ENCODE data around the gene DAPK2. TPM values are rescaled to one million over a fixed set of nuclear protein-coding genes. Genes with fewer than 3 reads are reported as not detected.

Gene DAPK2
- total RNA-seq, 4 donors from 2014 or later = 12.0 to 49.8 (median 25.6) TPM

DNA sequence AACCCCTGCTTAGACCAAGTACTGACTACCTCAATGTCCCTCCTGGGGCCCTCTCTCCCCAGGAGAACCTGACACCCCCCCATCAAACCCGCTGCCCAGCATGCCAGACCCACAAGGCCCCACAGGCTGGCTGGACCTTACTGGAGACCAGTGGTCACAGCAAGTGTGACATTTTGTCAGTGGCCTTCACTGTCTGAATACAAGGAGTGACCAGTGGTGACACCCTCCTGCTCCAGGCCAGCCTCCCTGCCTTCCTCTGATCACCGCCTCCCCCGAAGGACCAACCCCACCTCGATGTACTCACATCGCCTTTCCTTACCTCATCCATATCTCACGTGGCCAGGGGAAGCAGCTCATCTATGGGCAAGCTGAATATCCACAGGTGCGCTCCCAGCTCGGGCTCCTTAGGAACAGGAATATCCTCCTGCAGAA lies 150.5 kb downstream of the DAPK2 start:
- TF ChIP-seq, protein P1, sequence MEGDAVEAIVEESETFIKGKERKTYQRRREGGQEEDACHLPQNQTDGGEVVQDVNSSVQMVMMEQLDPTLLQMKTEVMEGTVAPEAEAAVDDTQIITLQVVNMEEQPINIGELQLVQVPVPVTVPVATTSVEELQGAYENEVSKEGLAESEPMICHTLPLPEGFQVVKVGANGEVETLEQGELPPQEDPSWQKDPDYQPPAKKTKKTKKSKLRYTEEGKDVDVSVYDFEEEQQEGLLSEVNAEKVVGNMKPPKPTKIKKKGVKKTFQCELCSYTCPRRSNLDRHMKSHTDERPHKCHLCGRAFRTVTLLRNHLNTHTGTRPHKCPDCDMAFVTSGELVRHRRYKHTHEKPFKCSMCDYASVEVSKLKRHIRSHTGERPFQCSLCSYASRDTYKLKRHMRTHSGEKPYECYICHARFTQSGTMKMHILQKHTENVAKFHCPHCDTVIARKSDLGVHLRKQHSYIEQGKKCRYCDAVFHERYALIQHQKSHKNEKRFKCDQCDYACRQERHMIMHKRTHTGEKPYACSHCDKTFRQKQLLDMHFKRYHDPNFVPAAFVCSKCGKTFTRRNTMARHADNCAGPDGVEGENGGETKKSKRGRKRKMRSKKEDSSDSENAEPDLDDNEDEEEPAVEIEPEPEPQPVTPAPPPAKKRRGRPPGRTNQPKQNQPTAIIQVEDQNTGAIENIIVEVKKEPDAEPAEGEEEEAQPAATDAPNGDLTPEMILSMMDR (IDR thresholded peaks at IDR 0.05) = no peak
- no peak for ATAC-seq (ENCODE audit: low FRiP score)
- DNase-seq (ENCODE audit: low spot score) = no peak

DNA sequence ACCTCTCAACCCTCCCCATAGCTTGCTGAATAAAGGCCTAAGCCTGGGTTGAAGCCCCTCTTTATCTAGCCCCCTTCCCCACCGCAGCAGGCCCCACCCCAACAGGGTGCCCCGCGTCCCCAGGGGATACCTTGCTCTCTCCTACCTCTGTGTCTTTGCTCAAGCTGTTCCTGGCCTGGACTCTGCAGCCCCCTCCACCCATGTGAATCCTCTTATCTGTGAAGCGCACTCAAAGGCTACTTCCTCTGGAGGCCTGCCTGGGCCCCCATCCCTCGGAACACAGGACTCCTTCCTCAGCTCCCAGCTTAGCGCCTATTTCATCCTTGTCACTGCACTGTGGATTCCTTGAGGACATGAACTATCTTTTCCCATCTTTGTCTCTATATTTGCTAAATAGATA lies 151.1 kb downstream of the DAPK2 start:
- TF ChIP-seq, protein P1 (IDR thresholded peaks at IDR 0.05) = no peak
- DNase-seq (ENCODE audit: low spot score) = no peak

DNA sequence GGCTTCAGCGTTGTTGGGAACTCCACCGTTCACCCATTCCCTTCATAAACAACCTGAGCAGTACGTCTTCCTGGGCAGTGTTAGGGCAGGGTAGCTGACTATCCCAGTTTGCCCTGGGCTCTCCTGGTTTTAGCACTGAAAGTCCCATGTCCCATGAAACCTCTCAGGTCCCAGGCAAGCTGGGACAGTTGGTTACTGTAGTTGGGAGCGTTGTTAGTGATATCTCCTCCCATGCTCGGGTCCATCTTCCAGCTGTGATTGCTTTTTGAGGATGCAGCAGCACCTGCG lies 151.7 kb downstream of the DAPK2 start:
- ATAC-seq (ENCODE audit: low FRiP score) = no peak
- TF ChIP-seq, protein P1 (IDR thresholded peaks at IDR 0.05) = no peak

More for the DNA sequence above, 151.1 kb downstream of the DAPK2 start:
- ATAC-seq (ENCODE audit: low FRiP score) = no peak

DNA sequence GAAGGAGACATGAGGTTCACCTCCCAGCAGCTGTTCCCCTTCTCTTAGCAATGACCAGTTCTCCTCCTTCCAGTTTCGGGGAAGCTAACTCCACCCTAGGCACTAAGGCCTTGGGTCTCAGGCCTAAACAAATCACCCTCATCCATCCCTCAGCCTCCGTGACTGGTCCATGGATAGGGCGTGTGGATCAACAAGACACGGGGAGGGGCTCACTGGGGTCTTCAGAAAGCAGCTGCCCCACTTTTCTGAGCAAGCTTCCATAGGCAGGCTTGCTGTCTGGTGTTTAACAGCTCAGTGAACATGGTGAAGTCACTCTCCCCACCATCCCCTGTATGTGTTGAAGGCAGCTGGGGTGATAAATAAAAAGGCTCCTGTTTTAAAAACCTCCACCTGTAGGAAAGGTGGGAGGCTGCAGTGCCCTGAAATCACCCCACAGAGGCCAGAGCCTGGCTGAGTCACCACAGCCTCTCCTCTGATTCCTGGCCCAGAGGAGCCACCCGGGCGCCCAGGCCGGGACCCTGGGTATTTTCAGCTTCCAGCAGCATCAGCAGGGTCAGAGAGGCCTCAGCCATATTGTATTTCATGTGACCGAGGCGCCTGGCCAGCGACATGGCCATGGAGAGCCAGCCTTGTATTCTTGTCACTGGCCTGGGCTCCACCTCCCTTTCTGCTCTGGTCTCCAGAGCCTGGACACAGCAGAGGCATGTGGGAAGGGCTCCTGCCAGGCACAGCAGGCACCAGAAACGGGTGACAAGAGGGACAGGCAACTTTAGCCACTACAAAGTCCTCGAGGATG lies 152.2 kb downstream of the DAPK2 start:
- TF ChIP-seq, protein P1 (IDR thresholded peaks at IDR 0.05) = no peak
- no peak for DNase-seq (ENCODE audit: low spot score)
- no peak for ATAC-seq (ENCODE audit: low FRiP score)

More for the DNA sequence above, 151.7 kb downstream of the DAPK2 start:
- DNase-seq (ENCODE audit: low spot score) = no peak

DNA sequence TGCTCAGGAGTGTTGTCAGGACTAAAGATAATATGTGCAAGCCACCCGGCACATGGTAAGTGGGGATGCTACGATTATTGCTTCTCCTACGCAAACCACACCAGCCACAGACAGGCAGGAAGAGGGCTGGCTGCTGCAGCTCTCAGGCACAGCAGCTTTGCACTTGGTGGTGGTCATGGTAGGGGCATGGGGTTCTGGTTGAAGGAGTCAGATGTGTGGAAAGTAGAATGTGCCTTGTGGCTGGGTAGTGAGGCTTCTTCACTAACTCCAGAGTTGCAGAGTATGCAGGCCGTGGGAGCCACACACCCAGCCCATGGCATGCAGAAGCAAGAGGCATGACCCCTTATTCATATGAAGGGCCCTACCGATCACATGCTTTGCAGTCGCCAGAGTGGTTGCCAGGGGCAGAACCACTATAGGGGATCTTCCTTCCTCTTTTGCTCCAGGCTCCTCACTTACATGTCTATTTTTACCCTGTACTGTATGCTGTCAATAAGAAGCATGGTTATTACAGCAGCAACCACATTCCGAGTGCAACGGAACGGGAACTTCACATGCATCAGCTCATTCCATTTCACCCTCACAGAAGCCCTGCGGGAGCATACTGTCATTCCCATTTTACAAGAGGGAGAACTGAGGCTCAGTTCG lies 153.4 kb downstream of the DAPK2 start:
- TF ChIP-seq, protein P1 (IDR thresholded peaks at IDR 0.05) = no peak
- ATAC-seq (ENCODE audit: low FRiP score) = no peak
- no peak for DNase-seq (ENCODE audit: low spot score)

DNA sequence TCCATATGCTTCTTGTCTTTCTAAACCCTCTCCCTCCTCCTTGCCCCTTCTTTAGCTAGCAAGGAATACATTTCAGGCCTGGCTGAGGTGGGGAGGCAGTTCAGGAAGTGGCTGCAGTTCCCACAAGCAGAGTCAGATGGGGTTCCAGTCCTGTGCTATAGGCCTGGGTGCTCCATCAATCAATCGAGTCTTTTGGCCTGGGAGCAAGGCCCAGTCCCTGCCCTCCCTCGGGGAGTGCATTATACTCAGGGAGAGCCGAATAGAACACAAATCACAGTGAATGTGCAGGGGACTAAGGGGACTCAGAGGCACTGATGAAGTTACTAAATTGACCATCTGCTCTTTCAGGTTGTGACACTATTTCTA lies 154.5 kb downstream of the DAPK2 start:
- TF ChIP-seq, protein P1 (IDR thresholded peaks at IDR 0.05) = no peak
- no peak for ATAC-seq (ENCODE audit: low FRiP score)

More for the DNA sequence above, 154.5 kb downstream of the DAPK2 start:
- DNase-seq (ENCODE audit: low spot score) = no peak
